Hematopoietic multipotent progenitor cell treated with erythropoietin and hydrocortisone succinate and interleukin-3 and kit ligand, for 6 days (in vitro differentiated cells): Measurements from ENCODE around the gene CENPA.
"Not testable (repeated sequence)": the region's sequence is repeated elsewhere in the genome, so short reads cannot be mapped to it uniquely, and the experiment has no call there.

Source experiments
- DNase-seq: peaks from one replicate; pipeline ENCODE4 v3.0.0-alpha.2; 2015

The CENPA gene

GRCh38 chr2:26795135-26795534, 9.3 kb downstream of the CENPA start:
- not testable (repeated sequence) for DNase-seq

DNA sequence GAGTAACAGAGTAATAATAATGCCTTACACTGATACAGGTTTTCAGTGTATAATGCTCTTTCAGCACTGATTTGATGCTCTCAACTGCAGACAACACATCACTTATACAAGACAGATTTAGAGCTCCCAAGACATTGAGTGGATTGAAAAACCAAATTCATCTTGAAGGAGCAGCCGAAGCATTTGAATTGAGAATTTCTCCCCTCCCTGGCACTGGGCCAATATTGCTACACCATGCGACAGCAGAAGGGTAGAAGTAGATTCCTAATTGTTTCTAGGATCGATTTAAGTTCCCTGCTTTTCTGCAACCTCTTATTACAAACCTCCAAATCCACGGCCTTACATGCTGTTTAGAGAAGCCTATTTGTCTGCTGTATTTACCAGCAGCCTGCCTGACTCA, 15.5 kb downstream of the CENPA start:
- DNase-seq = no peak

DNA sequence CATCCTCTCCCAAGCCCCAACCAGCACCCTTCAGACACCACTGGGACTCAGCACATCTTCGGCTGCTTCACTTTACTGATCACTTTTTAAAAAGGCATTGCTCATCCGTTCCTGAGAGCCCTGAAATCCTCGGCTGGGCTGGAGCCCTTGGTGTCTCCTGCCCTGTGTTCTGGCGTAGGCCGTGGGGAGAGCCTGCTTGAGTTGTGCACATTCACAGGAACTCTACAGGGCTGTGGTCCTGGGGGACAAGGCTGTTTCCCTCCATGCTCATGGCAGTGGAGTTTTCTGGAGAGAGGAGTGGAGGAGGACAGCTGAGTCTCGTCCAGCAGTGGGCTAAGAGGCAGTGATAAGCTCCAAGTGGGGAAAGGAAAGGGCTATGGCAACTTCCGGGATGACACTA, 15.9 kb downstream of the CENPA start:
- DNase-seq = no peak

DNA sequence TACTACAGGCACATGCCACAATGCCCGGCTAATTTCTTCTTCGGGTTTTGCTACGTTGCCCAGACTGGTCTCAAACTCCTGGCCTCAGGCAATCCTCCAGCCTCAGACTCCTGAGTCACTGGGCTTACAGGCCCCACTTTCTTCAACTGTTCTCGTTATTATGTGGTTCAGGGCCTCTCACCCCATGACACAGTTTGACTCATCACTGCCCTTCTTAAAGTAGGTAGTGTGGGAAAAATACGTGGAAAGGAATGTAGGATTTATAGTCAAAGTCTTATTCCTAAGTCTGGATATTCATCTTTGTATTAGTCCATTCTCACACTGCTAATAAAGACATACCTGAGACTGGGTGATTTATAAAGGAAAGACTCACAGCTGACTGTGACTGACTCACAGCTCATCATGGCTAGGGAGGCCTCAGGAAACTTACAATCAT, 19.4 kb downstream of the CENPA start:
- no peak for DNase-seq

DNA sequence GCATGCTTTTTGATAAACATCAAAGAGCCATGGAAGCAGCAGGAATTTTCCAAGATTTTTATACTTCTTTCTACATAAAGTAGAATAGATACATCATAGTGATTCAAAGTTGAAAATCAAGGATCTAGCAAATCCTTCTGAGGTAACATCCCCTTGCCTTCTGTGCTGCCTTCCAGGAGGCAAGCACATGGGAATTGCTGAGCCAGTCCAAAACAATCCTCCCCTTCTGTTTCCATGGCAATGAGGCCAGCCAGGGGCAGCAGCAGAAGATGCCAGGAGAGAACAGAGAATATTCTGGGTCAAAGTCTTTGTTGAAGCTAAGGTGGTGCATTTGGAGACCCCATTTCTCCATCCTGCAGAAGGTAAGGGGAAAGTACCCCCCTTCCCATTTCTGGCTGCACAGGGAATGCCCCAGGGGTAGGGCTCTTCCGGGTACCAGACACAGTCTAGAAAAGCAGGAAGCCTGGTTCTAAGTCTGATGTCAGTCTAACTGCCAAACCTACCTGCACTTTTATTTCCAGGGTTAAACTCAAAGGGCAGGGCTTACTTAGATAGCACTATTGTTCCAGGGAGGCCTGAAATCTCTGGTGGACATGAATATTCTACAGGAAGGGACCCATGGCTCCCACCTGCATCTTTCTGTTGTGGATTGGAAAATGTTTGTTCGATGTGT, 22.1 kb downstream of the CENPA start:
- DNase-seq = no peak

- DNase-seq = no peak
These were observed 23.4 kb downstream of the CENPA start for GRCh38 chr2:26809211-26809610.

DNA sequence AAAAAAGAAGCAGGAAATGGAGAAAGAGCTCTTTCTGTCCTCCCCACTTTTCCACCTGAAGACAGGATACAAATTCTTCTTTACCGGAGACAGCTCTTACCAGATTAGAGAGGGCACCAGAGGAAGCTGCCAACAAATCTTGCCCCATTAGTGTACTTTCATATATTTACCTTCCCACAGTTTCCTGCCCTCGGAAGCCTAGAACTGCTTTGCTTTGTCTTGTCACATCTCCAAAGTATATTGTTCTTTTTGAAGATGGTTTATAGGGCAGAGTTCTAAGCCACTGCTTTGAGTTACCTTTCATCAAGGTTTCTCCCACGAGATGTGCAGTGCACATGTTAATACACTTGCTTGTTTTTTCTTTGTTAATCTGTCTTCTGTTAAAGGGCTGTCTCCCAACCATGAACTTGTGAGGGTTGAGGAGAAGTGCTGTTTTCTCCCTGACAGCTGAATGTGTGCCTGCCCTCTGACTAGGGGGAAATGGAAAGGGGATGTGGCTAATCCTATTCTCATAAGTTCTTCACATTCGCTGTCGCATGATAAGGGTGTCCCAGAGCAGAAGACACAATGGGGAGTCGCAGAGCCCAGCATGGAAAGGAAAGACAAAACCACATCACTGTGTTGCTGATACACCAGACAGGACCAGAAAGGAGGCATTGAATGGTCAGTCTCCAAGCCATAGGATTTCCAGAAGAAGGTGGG, 24.2 kb downstream of the CENPA start:
- DNase-seq = peak; percentile 41

DNA sequence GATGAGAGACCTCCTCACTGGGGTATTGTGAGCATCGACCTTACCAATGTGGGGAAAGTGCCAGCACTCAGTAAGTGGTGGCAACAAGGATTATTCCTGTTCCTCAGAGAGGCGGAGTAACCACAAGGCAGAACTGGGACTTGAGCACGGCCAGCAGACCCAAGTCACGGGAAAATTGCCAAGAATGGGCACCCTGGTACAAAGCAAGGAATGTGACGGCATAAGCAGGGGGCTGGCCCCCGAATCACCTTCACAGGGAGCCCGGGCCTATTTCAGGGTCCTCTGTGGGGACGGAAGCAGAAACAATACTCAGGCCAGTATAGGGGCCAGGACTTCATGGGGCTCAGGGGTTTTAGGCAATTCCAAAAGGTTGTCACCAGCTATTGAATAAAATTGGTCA, 25.4 kb downstream of the CENPA start:
- DNase-seq = no peak

GRCh38 chr2:26811791-26812694, 26.2 kb downstream of the CENPA start:
- DNase-seq = no peak

- no peak for DNase-seq
These were observed 26.9 kb downstream of the CENPA start for GRCh38 chr2:26812731-26813130.

GRCh38 chr2:26814072-26814765, 28.4 kb downstream of the CENPA start:
- not testable (repeated sequence) for DNase-seq

- peak; percentile 56 for DNase-seq
These were observed 31.0 kb downstream of the CENPA start for GRCh38 chr2:26816893-26817292.

DNA sequence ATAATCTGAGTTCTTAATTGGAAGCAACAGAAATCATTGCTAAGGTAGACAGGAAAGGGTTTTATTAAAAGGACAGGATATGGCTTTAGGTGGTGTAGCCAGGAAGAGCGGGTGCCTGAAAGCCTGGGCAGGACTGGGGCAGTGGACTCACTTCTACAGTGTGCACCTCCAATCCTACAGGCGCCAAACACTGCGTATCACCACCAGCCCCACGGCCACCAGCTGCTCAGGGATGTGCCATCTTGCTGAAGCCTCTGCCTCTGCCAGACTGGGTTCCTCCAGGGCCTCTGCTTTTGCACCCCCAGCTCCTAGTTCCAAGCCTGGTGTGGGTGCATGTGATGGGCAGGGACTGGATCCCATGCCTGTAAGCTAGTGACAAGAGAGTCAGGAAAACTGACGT, 32.4 kb downstream of the CENPA start:
- no peak for DNase-seq

DNA sequence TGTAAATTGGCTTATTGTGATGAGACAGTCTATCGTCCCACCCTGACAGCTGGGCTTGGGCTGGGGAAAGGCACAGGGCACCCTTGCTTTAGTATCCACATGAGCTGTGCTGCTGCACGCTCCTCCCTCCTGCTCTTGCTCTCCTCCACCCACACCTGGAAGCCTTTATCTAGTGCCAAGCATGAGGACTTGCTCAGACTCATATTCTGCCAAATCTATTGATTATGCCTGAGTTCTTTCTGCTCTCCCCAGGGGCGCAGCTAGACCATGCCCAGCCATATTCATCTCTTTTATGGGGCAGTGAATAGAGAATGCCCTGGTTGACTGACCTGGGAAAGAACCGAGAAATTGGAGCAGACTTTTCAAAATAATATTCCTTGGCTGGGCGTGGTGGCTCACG, 33.1 kb downstream of the CENPA start:
- no peak for DNase-seq

DNA sequence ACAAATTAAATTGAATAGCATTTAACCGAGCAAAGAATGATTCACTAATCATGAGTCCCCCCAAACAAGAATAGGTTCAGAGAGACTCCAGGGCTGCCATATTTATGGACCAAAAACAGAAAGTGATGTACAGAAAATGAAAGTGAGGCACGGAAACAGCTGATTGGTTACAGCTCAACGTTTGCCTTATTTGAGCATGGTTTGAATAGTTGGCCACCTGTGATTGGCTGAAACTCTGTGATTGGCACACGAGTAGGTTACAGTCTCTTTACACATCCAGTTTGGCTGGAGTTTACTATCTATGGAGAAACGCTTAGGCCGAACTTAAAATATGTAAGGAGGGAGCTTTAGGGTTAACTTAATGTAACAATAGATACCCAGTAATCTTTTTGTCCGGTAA, 35.1 kb downstream of the CENPA start:
- DNase-seq = no peak

DNA sequence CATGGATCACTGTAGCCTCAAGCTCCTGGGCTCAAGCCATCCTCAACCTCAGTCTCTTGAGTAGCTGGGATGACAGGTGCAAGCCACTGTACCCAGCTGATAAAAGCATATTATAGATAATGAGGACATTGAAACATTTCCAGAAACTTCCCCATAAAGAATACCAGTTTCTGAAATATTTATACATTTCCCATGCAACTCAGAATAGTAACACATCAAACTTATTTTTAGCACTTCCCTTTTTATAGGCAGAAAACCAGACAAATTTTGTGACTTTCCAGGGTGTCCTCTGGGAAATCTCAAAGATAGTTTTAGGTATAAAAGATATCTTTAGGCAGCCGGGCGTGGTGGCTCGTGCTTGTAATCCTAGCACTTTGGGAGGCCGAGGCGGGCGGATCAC, 37.0 kb downstream of the CENPA start:
- DNase-seq = no peak

DNA sequence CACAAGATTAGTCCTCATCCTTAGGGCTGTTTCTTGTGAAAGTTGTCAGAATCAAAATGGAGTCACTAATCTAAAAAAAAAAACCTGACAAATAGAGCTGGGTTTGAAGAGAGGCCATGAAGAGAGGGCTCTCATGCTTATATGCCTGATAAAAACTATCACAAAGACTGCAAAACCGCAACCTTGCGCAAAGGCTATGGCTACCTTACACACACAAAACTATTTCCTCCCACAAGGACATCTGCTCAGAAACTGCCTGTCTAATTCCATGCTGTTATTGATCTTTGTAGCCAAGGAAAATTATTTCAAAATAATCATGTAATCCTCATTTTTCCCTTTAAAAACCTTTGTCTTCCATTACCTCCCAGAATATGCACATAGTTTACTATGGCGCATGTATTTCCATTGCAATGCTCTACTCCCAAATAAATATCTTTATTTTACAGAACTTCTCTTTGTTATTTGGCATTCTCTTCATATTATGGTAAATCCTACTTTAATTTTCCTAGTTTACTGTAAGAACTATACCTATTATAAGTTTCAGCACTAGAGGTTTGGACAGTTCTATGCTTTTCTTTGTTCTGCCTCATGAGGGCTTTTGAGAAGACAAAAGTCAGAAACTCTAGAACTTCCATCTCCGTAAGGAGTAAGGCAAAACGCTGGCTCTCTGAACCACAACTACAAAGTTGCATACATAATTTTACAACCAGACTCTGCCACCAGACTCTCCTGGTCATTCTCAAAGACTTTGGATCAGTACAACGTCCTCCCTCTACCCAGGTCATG, 52.5 kb downstream of the CENPA start:
- peak; percentile 67 for DNase-seq

- DNase-seq = peak; percentile 46
These were observed 55.2 kb downstream of the CENPA start for GRCh38 chr2:26840937-26841610.

DNA sequence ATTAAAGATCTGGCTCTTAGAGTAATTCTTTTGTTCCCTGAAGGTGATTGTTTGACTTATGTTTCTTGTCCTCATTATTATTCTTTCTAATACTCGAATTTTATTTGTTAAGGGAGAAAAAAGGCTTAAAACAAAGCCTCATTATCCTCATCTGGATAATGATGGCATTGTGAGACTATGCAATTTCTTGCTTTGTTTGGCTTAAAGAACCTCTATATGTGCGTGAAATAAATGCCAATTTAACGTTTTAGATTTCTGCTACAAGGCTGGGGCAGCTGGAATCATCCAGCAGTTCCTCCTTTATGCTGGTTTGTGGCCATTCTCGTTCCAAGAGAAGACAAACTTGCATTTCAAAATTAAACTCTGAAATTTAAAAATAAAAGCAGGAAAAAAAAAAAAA, 57.2 kb downstream of the CENPA start:
- no peak for DNase-seq
